CD14-positive monocyte (primary cell): ENCODE measurements around the gene SIRT7. TPM values are rescaled to one million over a fixed set of nuclear protein-coding genes. Genes with fewer than 3 reads are reported as not detected.

Experiments used
- DNase-seq, 3 donors: peaks; one replicate each; pipeline ENCODE4 v3.0.0-alpha.2; 2011 to 2022
- H2AFZ ChIP-seq: 2 replicates; pipeline ENCODE4 v1.6.0; 2012; ENCODE audit warnings: mild to moderate bottlenecking, low read depth, low read length, inconsistent platforms; ENCODE audit not compliant: insufficient read depth, poor library complexity, severe bottlenecking
- H3K27ac ChIP-seq, 2 donors: 1 replicate in 1 of 2; 2 replicates in 1 of 2; pipeline ENCODE4 v1.5.1; 2012 to 2013; ENCODE audit warnings: low read length in 2 of 2, control low read depth in 1 of 2, inconsistent platforms in 1 of 2, low read depth in 1 of 2, mild to moderate bottlenecking in 1 of 2
- H3K27me3 ChIP-seq, 2 donors: one replicate each; pipeline versions ENCODE4 v1.6.0 to v1.6.1; 2011 to 2013; ENCODE audit warnings: low read length in 2 of 2; ENCODE audit not compliant: control insufficient read depth in 2 of 2, insufficient read depth in 2 of 2
- H3K36me3 ChIP-seq, 2 donors: replicated peaks in 1 of 2; 1 replicate in 1 of 2; 2 replicates in 1 of 2; pipeline versions ENCODE4 v1.5.1 to v1.6.1; 2012 to 2013; ENCODE audit warnings: low read length in 2 of 2, control low read depth in 1 of 2, inconsistent platforms in 1 of 2, mild to moderate bottlenecking in 1 of 2; ENCODE audit not compliant: insufficient read depth in 2 of 2, control insufficient read depth in 1 of 2
- H3K4me1 ChIP-seq, 2 donors: 1 replicate in 1 of 2; 2 replicates in 1 of 2; pipeline versions ENCODE4 v1.5.1 to v1.6.1; 2012 to 2013; ENCODE audit warnings: low read length in 2 of 2, control low read depth in 1 of 2, inconsistent platforms in 1 of 2, mild to moderate bottlenecking in 1 of 2, moderate library complexity in 1 of 2; ENCODE audit not compliant: insufficient read depth in 2 of 2, control insufficient read depth in 1 of 2
- H3K4me2 ChIP-seq: replicated peaks from 2 replicates; pipeline ENCODE3; 2012; ENCODE audit warnings: low read length, moderate library complexity, mild to moderate bottlenecking; ENCODE audit not compliant: poor library complexity, severe bottlenecking; ENCODE audit errors: extremely low read depth
- H3K4me3 ChIP-seq, 3 experiments: fragments of 200-600 bp in 1 of 3; sonication (generic) in 1 of 3; replicated peaks in 1 of 3; 1 replicate in 2 of 3; 2 replicates in 1 of 3; pipeline ENCODE4 v1.5.1; 2011 to 2013; ENCODE audit warnings: low read length in 3 of 3, mild to moderate bottlenecking in 3 of 3, control low read depth in 2 of 3, low read depth in 2 of 3, inconsistent platforms in 1 of 3, moderate library complexity in 1 of 3
- H3K79me2 ChIP-seq: 2 replicates; pipeline ENCODE4 v1.6.0; 2012; ENCODE audit warnings: mild to moderate bottlenecking, control low read depth, inconsistent platforms, low read length, moderate library complexity; ENCODE audit not compliant: insufficient read depth
- H3K9ac ChIP-seq: 2 replicates; pipeline ENCODE4 v1.6.0; 2017; ENCODE audit warnings: low read length, mild to moderate bottlenecking; ENCODE audit not compliant: insufficient read depth, poor library complexity, severe bottlenecking
- H3K9me3 ChIP-seq, 2 donors: replicated peaks in 1 of 2; 1 replicate in 1 of 2; 2 replicates in 1 of 2; pipeline versions ENCODE4 v1.5.1 to v1.6.1; 2012 to 2013; ENCODE audit warnings: low read length in 2 of 2, control low read depth in 1 of 2; ENCODE audit not compliant: control insufficient read depth in 1 of 2, insufficient read depth in 1 of 2
- H4K20me1 ChIP-seq: 2 replicates; pipeline ENCODE4 v1.6.0; 2012; ENCODE audit warnings: mild to moderate bottlenecking, low read length, control low read depth, moderate library complexity; ENCODE audit not compliant: insufficient read depth
- H3K27ac Mint-ChIP-seq, 7 donors: one replicate each; pipeline ENCODE4 v1.8.0; 2020; ENCODE audit warnings: mild to moderate bottlenecking in 7 of 7, mixed read lengths in 7 of 7, moderate library complexity in 6 of 7, inconsistent platforms in 2 of 7
- H3K27me3 Mint-ChIP-seq, 3 donors: one replicate each; pipeline ENCODE4 v1.8.0; 2021 to 2022; ENCODE audit warnings: low read depth in 3 of 3, mild to moderate bottlenecking in 3 of 3, mixed read lengths in 3 of 3, moderate library complexity in 3 of 3, inconsistent platforms in 1 of 3
- H3K36me3 Mint-ChIP-seq, 2 donors: one replicate each; pipeline ENCODE4 v1.8.0; 2020; ENCODE audit warnings: mixed read lengths in 2 of 2, inconsistent platforms in 1 of 2, mild to moderate bottlenecking in 1 of 2
- H3K4me1 Mint-ChIP-seq: one replicate; pipeline ENCODE4 v1.8.0; 2020; ENCODE audit warnings: mild to moderate bottlenecking, mixed read lengths
- H3K4me3 Mint-ChIP-seq, 2 donors: one replicate each; pipeline ENCODE4 v1.8.0; 2020; ENCODE audit warnings: mild to moderate bottlenecking in 2 of 2, mixed read lengths in 2 of 2, moderate library complexity in 1 of 2
- H3K9me3 Mint-ChIP-seq, 7 donors: one replicate each; pipeline ENCODE4 v1.8.0; 2020 to 2022; ENCODE audit warnings: mixed read lengths in 7 of 7, mild to moderate bottlenecking in 6 of 7, moderate library complexity in 6 of 7, inconsistent platforms in 2 of 7
- WGBS: methylation state at CpG from one replicate; pipeline ENCODE4 v1.1.5; 2013; ENCODE audit warnings: missing lambda C conversion rate; ENCODE audit not compliant: insufficient coverage; 5-methylcytosine and 5-hydroxymethylcytosine counted together
- intact Hi-C, 2 donors: fragments of 100-400 bp; cut with micrococcal nuclease; formaldehyde crosslinking; loops; one replicate each; pipeline versions ENCODE4 v1.15.0 to v1.15.1; 2023
- polyA plus RNA-seq, 3 donors: library from polyadenylated mRNA; depleted of rRNA in 1 of 3; unstranded in 2 of 3; stranded (reverse) in 1 of 3; fragments of 300-500 nt in 2 of 3; fragments of >200 nt in 1 of 3; fragmentation: Illumina TruSeq in 2 of 3; gene quantifications; 1 replicate in 2 of 3; 2 replicates in 1 of 3; pipeline ENCODE4 v1.2.3, GENCODE V29; 2012 to 2021
- TF ChIP-seq, protein P1 (sequence below): fragments of 200-600 bp; IDR thresholded peaks from one replicate; pipeline ENCODE4 v1.8.0; 2022; ENCODE audit warnings: antibody characterized with exemption, mild to moderate bottlenecking

The SIRT7 gene
- polyA plus RNA-seq, 3 donors, result 22.5 to 73.5 (median 23.7) TPM

DNA sequence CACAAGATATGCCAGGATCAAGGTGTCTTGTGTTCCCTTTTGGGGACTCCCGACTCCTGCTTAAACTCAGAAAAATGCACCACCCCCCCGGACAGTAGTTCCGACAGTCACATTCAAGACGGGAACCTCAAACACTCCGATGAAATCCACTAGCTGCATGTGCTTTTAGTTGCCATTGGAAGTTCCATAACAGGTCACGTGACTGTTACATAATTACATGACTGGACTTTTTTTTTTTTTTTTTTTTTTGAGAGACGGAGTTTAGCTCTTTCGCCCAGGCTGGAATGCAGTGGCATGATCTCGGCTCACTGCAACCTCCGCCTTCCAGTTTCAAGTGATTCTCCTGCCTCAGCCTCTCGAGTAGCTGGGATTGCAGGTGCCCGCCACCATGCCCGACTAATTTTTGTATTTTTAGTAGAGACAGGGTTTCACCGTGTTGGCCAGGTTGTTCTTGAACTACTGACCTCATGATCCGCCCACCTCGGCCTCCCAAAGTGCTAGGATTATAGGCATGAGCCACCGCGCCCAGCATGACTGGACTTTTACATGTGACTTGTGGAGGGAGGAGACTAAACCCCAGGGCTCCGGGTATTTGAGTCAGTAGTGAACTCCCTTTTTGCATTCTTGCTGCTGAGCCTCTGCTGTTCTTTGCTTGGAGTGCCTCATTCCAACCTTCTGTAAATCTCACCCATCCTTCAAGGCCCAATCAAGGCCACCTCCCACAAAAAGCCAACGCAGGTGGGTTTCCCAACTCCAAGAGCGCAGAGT lies 1.6 kb downstream of the SIRT7 start:
- TF ChIP-seq, protein P1, sequence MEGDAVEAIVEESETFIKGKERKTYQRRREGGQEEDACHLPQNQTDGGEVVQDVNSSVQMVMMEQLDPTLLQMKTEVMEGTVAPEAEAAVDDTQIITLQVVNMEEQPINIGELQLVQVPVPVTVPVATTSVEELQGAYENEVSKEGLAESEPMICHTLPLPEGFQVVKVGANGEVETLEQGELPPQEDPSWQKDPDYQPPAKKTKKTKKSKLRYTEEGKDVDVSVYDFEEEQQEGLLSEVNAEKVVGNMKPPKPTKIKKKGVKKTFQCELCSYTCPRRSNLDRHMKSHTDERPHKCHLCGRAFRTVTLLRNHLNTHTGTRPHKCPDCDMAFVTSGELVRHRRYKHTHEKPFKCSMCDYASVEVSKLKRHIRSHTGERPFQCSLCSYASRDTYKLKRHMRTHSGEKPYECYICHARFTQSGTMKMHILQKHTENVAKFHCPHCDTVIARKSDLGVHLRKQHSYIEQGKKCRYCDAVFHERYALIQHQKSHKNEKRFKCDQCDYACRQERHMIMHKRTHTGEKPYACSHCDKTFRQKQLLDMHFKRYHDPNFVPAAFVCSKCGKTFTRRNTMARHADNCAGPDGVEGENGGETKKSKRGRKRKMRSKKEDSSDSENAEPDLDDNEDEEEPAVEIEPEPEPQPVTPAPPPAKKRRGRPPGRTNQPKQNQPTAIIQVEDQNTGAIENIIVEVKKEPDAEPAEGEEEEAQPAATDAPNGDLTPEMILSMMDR, result no peak
- Mint-ChIP-seq H3K27me3 (no peaks in the 10 kb centered on the region), H3K9me3 (peaks cover 0 to 10% (median 4%) of the 10 kb centered on the region in 7 donors), H3K4me3 (peak overlapping the region; percentile 82 to 93), H3K36me3 (peaks cover 54 to 73% of the 10 kb centered on the region in 2 donors), H3K4me1 (peaks cover 65% of the 10 kb centered on the region), H3K27ac (peak overlapping the region; percentile 73 to 93 (median 90))
- H2AFZ ChIP-seq, result no peak overlapping the region
- peak overlapping the region in 2 of 3 experiments; percentile 65 to 93 for H3K4me3 ChIP-seq
- no peaks in the 10 kb centered on the region for H3K27me3 ChIP-seq
- peaks cover 52 to 62% of the 10 kb centered on the region in 2 donors for H3K36me3 ChIP-seq
- H3K9me3 ChIP-seq, result peaks cover 0 to 2% of the 10 kb centered on the region in 2 donors
- intact Hi-C loops, result loop anchor here in 1 of 2 donors (10.0 kb wide), 1 partner anchor 52 kb away; the partner anchor contains the start of gene P4HB
- peaks cover 75% of the 10 kb centered on the region for H3K79me2 ChIP-seq
- peaks cover 96% of the 10 kb centered on the region for H4K20me1 ChIP-seq
- DNase-seq, result peak; percentile 55 to 89 (median 77)
- peak overlapping the region; percentile 96 for H3K4me2 ChIP-seq
- peak overlapping the region; percentile 29 to 82 for H3K27ac ChIP-seq
- 56% methylated on average over 10 of the region's 21 CpGs for WGBS
- peaks cover 58 to 64% of the 10 kb centered on the region in 2 donors for H3K4me1 ChIP-seq
- H3K9ac ChIP-seq, result no peak overlapping the region

DNA sequence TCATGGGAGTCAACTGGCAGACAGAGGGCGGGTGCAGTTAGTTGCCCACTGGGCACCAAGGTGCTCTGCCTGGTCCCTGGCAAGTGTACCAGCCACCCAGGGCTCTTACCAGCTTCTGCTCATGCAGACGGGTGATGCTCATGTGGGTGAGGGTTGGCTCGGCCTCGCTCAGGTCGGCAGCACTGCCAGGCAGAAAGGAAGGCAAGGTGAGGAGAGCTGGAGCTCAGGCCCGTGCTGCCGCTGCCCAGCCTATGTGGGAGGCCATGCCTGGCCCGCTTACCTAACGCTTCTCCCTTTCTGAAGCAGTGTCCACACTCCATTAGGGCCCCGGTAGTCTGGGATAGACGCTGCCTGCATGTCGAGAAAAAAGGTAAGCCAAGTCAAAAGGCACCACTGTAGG lies 2.6 kb downstream of the SIRT7 start:
- H3K36me3 ChIP-seq, result peaks cover 51 to 54% of the 10 kb centered on the region in 2 donors
- H3K27me3 Mint-ChIP-seq, result no peaks in the 10 kb centered on the region
- no peaks in the 10 kb centered on the region for H3K27me3 ChIP-seq
- H2AFZ ChIP-seq, result no peak overlapping the region
- H3K27ac ChIP-seq, result peak overlapping the region in 1 of 2 donors; percentile 82
- peak overlapping the region in 2 of 7 donors; percentile 48 to 68 for H3K27ac Mint-ChIP-seq
- H3K4me3 Mint-ChIP-seq, result no peak overlapping the region
- no peak overlapping the region for H3K4me3 ChIP-seq
- DNase-seq, result no peak
- H3K4me2 ChIP-seq, result no peak overlapping the region
- H3K4me1 Mint-ChIP-seq, result peaks cover 57% of the 10 kb centered on the region
- TF ChIP-seq, protein P1, result no peak
- 97% methylated on average over 11 of the region's 12 CpGs for WGBS
- peaks cover 53 to 60% of the 10 kb centered on the region in 2 donors for H3K4me1 ChIP-seq
- H4K20me1 ChIP-seq, result peaks cover 87% of the 10 kb centered on the region
- H3K9ac ChIP-seq, result no peak overlapping the region
- peaks cover 0 to 10% (median 4%) of the 10 kb centered on the region in 7 donors for H3K9me3 Mint-ChIP-seq
- H3K79me2 ChIP-seq, result peaks cover 70% of the 10 kb centered on the region
- peaks cover 0 to 2% of the 10 kb centered on the region in 2 donors for H3K9me3 ChIP-seq
- intact Hi-C loops, result loop anchor here in 1 of 2 donors (10.0 kb wide), 1 partner anchor 51 kb away; the partner anchor contains the start of gene P4HB
- H3K36me3 Mint-ChIP-seq, result peaks cover 51 to 66% of the 10 kb centered on the region in 2 donors
